Measurements from ENCODE around the gene PRR23E.

The PRR23E gene

GRCh38 chr3:127145266-127145665 is 47.7 kb upstream of the PRR23E start:
- no peak overlapping the region for H3K9ac ChIP-seq (ENCODE audit: low read length)
- 0 out of 2 replicates have a peak, but pooled peaks cover 4% of the 10 kb centered on the region for H3K27me3 ChIP-seq (ENCODE audit: insufficient read depth, low read length)
- H3K79me2 ChIP-seq (ENCODE audit: insufficient read depth, low read length): no peaks in the 10 kb centered on the region
- H3K36me3 ChIP-seq (ENCODE audit: insufficient read depth, low read length): no peaks in the 10 kb centered on the region
- no peaks in the 10 kb centered on the region for H3K9me2 ChIP-seq (ENCODE audit: low read depth, low read length)
- TF ChIP-seq CTCF (IDR thresholded peaks at IDR 0.05; ENCODE audit: low read length): no peak
- TF ChIP-seq EZH2 (IDR thresholded peaks at IDR 0.05; ENCODE audit: borderline replicate concordance, low read length): no peak
- H4K20me1 ChIP-seq (ENCODE audit: insufficient read depth, low read length): no peaks in the 10 kb centered on the region
- H3K4me2 ChIP-seq (ENCODE audit: low read length): no peak overlapping the region
- H3K4me3 ChIP-seq (ENCODE audit: low read depth, low read length, poor library complexity, severe bottlenecking): no peak overlapping the region
- H2AFZ ChIP-seq (ENCODE audit: low read length): no peak overlapping the region
- no peaks in the 10 kb centered on the region for H3K4me1 ChIP-seq (ENCODE audit: insufficient read depth, low read length, severe bottlenecking)
- no peaks in the 10 kb centered on the region for H3F3A ChIP-seq (ENCODE audit: insufficient read depth, low read length)
- no peak overlapping the region for H3K27ac ChIP-seq (ENCODE audit: low read depth, low read length, poor library complexity, severe bottlenecking)
- no peaks in the 10 kb centered on the region for H3K9me3 ChIP-seq (ENCODE audit: low read length)

- H3K4me3 ChIP-seq (ENCODE audit: low read depth, low read length, poor library complexity, severe bottlenecking): no peak overlapping the region
- no peak overlapping the region for H2AFZ ChIP-seq (ENCODE audit: low read length)
- H3K27me3 ChIP-seq (ENCODE audit: insufficient read depth, low read length): 0 out of 2 replicates have a peak, but pooled peaks cover 4% of the 10 kb centered on the region
- no peaks in the 10 kb centered on the region for H3K79me2 ChIP-seq (ENCODE audit: insufficient read depth, low read length)
- H3K9me3 ChIP-seq (ENCODE audit: low read length): no peaks in the 10 kb centered on the region
- H3K9me2 ChIP-seq (ENCODE audit: low read depth, low read length): no peaks in the 10 kb centered on the region
- TF ChIP-seq EZH2 (IDR thresholded peaks at IDR 0.05; ENCODE audit: borderline replicate concordance, low read length) (no peak), CTCF (IDR thresholded peaks at IDR 0.05; ENCODE audit: low read length) (no peak)
- no peaks in the 10 kb centered on the region for H3F3A ChIP-seq (ENCODE audit: insufficient read depth, low read length)
- no peaks in the 10 kb centered on the region for H3K36me3 ChIP-seq (ENCODE audit: insufficient read depth, low read length)
- no peaks in the 10 kb centered on the region for H3K4me1 ChIP-seq (ENCODE audit: insufficient read depth, low read length, severe bottlenecking)
- H3K27ac ChIP-seq (ENCODE audit: low read depth, low read length, poor library complexity, severe bottlenecking): no peak overlapping the region
- no peak overlapping the region for H3K9ac ChIP-seq (ENCODE audit: low read length)
- H4K20me1 ChIP-seq (ENCODE audit: insufficient read depth, low read length): no peaks in the 10 kb centered on the region
- no peak overlapping the region for H3K4me2 ChIP-seq (ENCODE audit: low read length)
These were observed 45.5 kb upstream of the PRR23E start for GRCh38 chr3:127147291-127147885.

- TF ChIP-seq EZH2 (IDR thresholded peaks at IDR 0.05; ENCODE audit: borderline replicate concordance, low read length): no peak
- TF ChIP-seq CTCF (IDR thresholded peaks at IDR 0.05; ENCODE audit: low read length): no peak
- Histone ChIP-seq H3K4me3 (ENCODE audit: low read depth, low read length, poor library complexity, severe bottlenecking) (no peak overlapping the region), H3K9me2 (ENCODE audit: low read depth, low read length) (no peaks in the 10 kb centered on the region), H2AFZ (ENCODE audit: low read length) (no peak overlapping the region), H3K4me1 (ENCODE audit: insufficient read depth, low read length, severe bottlenecking) (no peaks in the 10 kb centered on the region), H3F3A (ENCODE audit: insufficient read depth, low read length) (no peaks in the 10 kb centered on the region), H3K4me2 (ENCODE audit: low read length) (no peak overlapping the region), H3K36me3 (ENCODE audit: insufficient read depth, low read length) (no peaks in the 10 kb centered on the region), H3K9ac (ENCODE audit: low read length) (no peak overlapping the region), H3K27ac (ENCODE audit: low read depth, low read length, poor library complexity, severe bottlenecking) (no peak overlapping the region), H4K20me1 (ENCODE audit: insufficient read depth, low read length) (no peaks in the 10 kb centered on the region), H3K9me3 (ENCODE audit: low read length) (no peaks in the 10 kb centered on the region), H3K79me2 (ENCODE audit: insufficient read depth, low read length) (no peaks in the 10 kb centered on the region), H3K27me3 (ENCODE audit: insufficient read depth, low read length) (no peaks in the 10 kb centered on the region)
These were observed 43.2 kb upstream of the PRR23E start for GRCh38 chr3:127149621-127150310.

Data from OCI-LY1 (cell line).